SK-N-SH treated with all-trans-retinoic acid at 6 μM for 48 hours (cell line): ENCODE results near the gene ABCC10.

Experiments used
- CREB5 ChIP-seq: fragments of 250-450 bp; sonication (Bioruptor Pico); IDR thresholded peaks from 2 replicates; pipeline ENCODE4 v1.5.1; 2020; ENCODE audit warnings: low read depth, mild to moderate bottlenecking, moderate library complexity
- GLIS3 ChIP-seq: fragments of 250-450 bp; sonication (Bioruptor Pico); IDR thresholded peaks from 2 replicates; pipeline ENCODE4 v1.5.0; 2020; ENCODE audit warnings: mild to moderate bottlenecking, moderate library complexity
- ISL1 ChIP-seq: fragments of 250-450 bp; sonication (Bioruptor Pico); IDR thresholded peaks from 2 replicates; pipeline ENCODE4 v2.1.2; 2022; ENCODE audit warnings: mild to moderate bottlenecking, moderate library complexity
- PATZ1 ChIP-seq: fragments of 250-450 bp; sonication (Bioruptor Pico); IDR thresholded peaks from 2 replicates; pipeline ENCODE4 v1.8.0; 2020; ENCODE audit warnings: mild to moderate bottlenecking, moderate library complexity, borderline replicate concordance
- POU6F1 ChIP-seq: fragments of 250-450 bp; sonication (Bioruptor Pico); IDR thresholded peaks from 2 replicates; pipeline ENCODE4 v1.8.0; 2021; ENCODE audit warnings: low read depth, mild to moderate bottlenecking, moderate library complexity, borderline replicate concordance
- PPARA ChIP-seq: fragments of 250-450 bp; sonication (Bioruptor Pico); IDR thresholded peaks from 2 replicates; pipeline ENCODE4 v1.5.0; 2020; ENCODE audit warnings: mild to moderate bottlenecking, borderline replicate concordance
- SNAI2 ChIP-seq: fragments of 250-450 bp; sonication (Bioruptor Pico); IDR thresholded peaks from 2 replicates; pipeline ENCODE4 v1.5.0; 2020; ENCODE audit warnings: mild to moderate bottlenecking, moderate library complexity
- TCF4 ChIP-seq: fragments of 250-450 bp; sonication (Bioruptor Pico); IDR thresholded peaks from 2 replicates; pipeline ENCODE4 v1.8.0; 2021; ENCODE audit warnings: mild to moderate bottlenecking, moderate library complexity, borderline replicate concordance
- TSHZ2 ChIP-seq: fragments of 250-450 bp; sonication (Bioruptor Pico); IDR thresholded peaks from 2 replicates; pipeline ENCODE4 v1.5.0; 2020; ENCODE audit warnings: mild to moderate bottlenecking, moderate library complexity
- ZFP3 ChIP-seq: fragments of 250-450 bp; sonication (Bioruptor Pico); IDR thresholded peaks from 2 replicates; pipeline ENCODE4 v1.5.0; 2020; ENCODE audit warnings: mild to moderate bottlenecking, moderate library complexity

GRCh38 chr6:43393602-43394001 lies 33.7 kb upstream of the ABCC10 start:
- TF ChIP-seq PPARA (CRISPR knock-in tag) (no peak), SNAI2 (CRISPR knock-in tag) (no peak), ZFP3 (no peak), POU6F1 (no peak), TSHZ2 (no peak), PATZ1 (no peak), CREB5 (CRISPR knock-in tag) (no peak), ISL1 (CRISPR knock-in tag) (no peak), TCF4 (CRISPR knock-in tag) (no peak), GLIS3 (no peak)
